Liver (tissue), 3 donors: ENCODE data around the gene DCP2.

Source experiments
- ATF3 ChIP-seq: IDR thresholded peaks from 2 replicates; pipeline ENCODE4 v1.6.1; 2016; ENCODE audit warnings: antibody characterized with exemption
- CTCF ChIP-seq: fragments of 150-350 bp; IDR thresholded peaks from 2 replicates; pipeline ENCODE4 v1.5.1; 2017; ENCODE audit warnings: improper control_type of control experiment, low read depth, low read length; ENCODE audit not compliant: missing input control
- GABPA ChIP-seq, 2 donors: IDR thresholded peaks in 1 of 2; conservative IDR thresholded peaks in 1 of 2; 2 replicates each; pipeline ENCODE4 v1.6.1; 2016; ENCODE audit warnings: antibody characterized with exemption in 2 of 2, mild to moderate bottlenecking in 1 of 2, moderate library complexity in 1 of 2
- JUND ChIP-seq, 2 donors: IDR thresholded peaks; 2 replicates each; pipeline ENCODE4 v1.6.1; 2016; ENCODE audit warnings: antibody characterized with exemption in 2 of 2
- MAX ChIP-seq: IDR thresholded peaks from 2 replicates; pipeline ENCODE4 v1.6.1; 2016; ENCODE audit warnings: antibody characterized with exemption
- NR2F2 ChIP-seq: IDR thresholded peaks from 2 replicates; pipeline ENCODE4 v1.6.1; 2016; ENCODE audit warnings: antibody characterized with exemption
- RAD21 ChIP-seq, 2 donors: IDR thresholded peaks; 2 replicates each; pipeline ENCODE4 v1.6.1; 2016; ENCODE audit warnings: antibody characterized with exemption in 2 of 2, mild to moderate bottlenecking in 2 of 2
- REST ChIP-seq: IDR thresholded peaks from 2 replicates; pipeline ENCODE4 v1.6.1; 2016; ENCODE audit warnings: antibody characterized with exemption, mild to moderate bottlenecking
- RXRA ChIP-seq, 2 donors: IDR thresholded peaks; 2 replicates each; pipeline ENCODE4 v1.6.1; 2017 to 2018; ENCODE audit warnings: antibody characterized with exemption in 2 of 2, mild to moderate bottlenecking in 1 of 2
- SP1 ChIP-seq: IDR thresholded peaks from 2 replicates; pipeline ENCODE4 v1.6.1; 2018; ENCODE audit warnings: antibody characterized with exemption, mild to moderate bottlenecking
- YY1 ChIP-seq: IDR thresholded peaks from 2 replicates; pipeline ENCODE4 v1.6.1; 2016; ENCODE audit warnings: antibody characterized with exemption, mild to moderate bottlenecking
- ZBTB33 ChIP-seq: IDR thresholded peaks from 2 replicates; pipeline ENCODE4 v1.6.1; 2016; ENCODE audit warnings: antibody characterized with exemption
- donor health status: healthy.
- donor health status: healthy.

GRCh38 chr5:113048931-113049330 lies 72.3 kb downstream of the DCP2 start:
- TF ChIP-seq RAD21 (IDR thresholded peaks at IDR 0.05) (no peak), CTCF (no peak), RXRA (IDR thresholded peaks at IDR 0.05) (no peak), ZBTB33 (no peak), GABPA (IDR thresholded peaks at IDR 0.05 in 1 of 2, conservative IDR thresholded peaks at IDR 0.05 in 1 of 2) (no peak), JUND (IDR thresholded peaks at IDR 0.05) (no peak), REST (no peak), NR2F2 (no peak), YY1 (no peak), ATF3 (no peak), MAX (no peak), SP1 (no peak)
